ENCODE data around the gene SORCS2.

DNA sequence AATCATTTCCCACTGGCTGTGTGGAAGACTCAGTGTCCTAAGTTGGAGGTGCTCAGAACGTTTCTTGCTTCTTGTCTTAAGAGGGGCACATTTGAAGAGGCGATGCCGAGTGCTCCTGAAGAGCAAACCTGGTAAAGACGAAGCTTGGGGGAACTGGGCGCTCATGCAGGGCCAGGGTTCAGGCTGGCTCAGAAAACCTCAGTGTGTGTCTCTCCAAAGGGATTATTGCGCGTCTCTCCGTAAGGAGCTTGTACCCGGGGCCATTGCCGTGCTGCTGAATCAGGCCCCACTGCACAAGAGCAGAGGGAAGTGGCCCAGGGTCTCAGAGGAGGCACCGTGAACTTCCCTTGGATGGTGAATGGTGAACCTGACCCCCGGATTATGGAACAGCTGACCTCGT, 198.0 kb downstream of the SORCS2 start:
- TF ChIP-seq, protein P1, sequence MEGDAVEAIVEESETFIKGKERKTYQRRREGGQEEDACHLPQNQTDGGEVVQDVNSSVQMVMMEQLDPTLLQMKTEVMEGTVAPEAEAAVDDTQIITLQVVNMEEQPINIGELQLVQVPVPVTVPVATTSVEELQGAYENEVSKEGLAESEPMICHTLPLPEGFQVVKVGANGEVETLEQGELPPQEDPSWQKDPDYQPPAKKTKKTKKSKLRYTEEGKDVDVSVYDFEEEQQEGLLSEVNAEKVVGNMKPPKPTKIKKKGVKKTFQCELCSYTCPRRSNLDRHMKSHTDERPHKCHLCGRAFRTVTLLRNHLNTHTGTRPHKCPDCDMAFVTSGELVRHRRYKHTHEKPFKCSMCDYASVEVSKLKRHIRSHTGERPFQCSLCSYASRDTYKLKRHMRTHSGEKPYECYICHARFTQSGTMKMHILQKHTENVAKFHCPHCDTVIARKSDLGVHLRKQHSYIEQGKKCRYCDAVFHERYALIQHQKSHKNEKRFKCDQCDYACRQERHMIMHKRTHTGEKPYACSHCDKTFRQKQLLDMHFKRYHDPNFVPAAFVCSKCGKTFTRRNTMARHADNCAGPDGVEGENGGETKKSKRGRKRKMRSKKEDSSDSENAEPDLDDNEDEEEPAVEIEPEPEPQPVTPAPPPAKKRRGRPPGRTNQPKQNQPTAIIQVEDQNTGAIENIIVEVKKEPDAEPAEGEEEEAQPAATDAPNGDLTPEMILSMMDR (IDR thresholded peaks at IDR 0.05): no peak
- TF ChIP-seq TCF7L2 (IDR thresholded peaks at IDR 0.05; ENCODE audit: low read depth, low read length) (no peak), POLR2AphosphoS5 (IDR thresholded peaks at IDR 0.05; ENCODE audit: low read depth, low read length) (no peak)

All from Panc1 (cell line).